HepG2 (cell line): ENCODE results near the gene TULP3. TPM values are rescaled to one million over a fixed set of nuclear protein-coding genes. Genes with fewer than 3 reads are reported as not detected.
A peak's percentile ranks its signal among the peaks of the same experiment; 100 is the strongest.

Source experiments
- ATF4 ChIP-seq, 2 experiments: fragments of 450-650 bp in 1 of 2; sonication (generic) in 1 of 2; formaldehyde crosslinking; IDR thresholded peaks; 2 replicates each; pipeline versions ENCODE4 v1.5.0 to v1.8.0; 2020 to 2022; ENCODE audit warnings: mild to moderate bottlenecking in 1 of 2, missing genetic modification reagents in 1 of 2
- ELF3 ChIP-seq: IDR thresholded peaks from 2 replicates; pipeline ENCODE4 v1.6.1; 2016; ENCODE audit warnings: missing genetic modification reagents, missing compliant biosample characterization
- KAT7 ChIP-seq: IDR thresholded peaks from 2 replicates; pipeline ENCODE4 v1.6.1; 2018; ENCODE audit warnings: borderline replicate concordance, missing compliant biosample characterization
- MEIS1 ChIP-seq: sonication (generic); formaldehyde crosslinking; IDR thresholded peaks from 2 replicates; pipeline ENCODE4 v1.9.0; 2021; ENCODE audit warnings: mild to moderate bottlenecking, missing genetic modification reagents, moderate library complexity, borderline replicate concordance
- MTA3 ChIP-seq: sonication (generic); formaldehyde crosslinking; IDR thresholded peaks from 2 replicates; pipeline ENCODE4 v1.4.0; 2020; ENCODE audit warnings: missing genetic modification reagents
- MZF1 ChIP-seq: sonication (generic); formaldehyde crosslinking; IDR thresholded peaks from 2 replicates; pipeline ENCODE4 v1.8.1; 2023; ENCODE audit warnings: mild to moderate bottlenecking, missing genetic modification reagents, borderline replicate concordance
- NFYC ChIP-seq: IDR thresholded peaks from 2 replicates; pipeline ENCODE4 v1.6.1; 2016; ENCODE audit warnings: missing genetic modification reagents, missing compliant biosample characterization
- NR1H2 ChIP-seq: sonication (generic); formaldehyde crosslinking; IDR thresholded peaks from 2 replicates; pipeline ENCODE4 v1.8.1; 2022; ENCODE audit warnings: low read depth, missing genetic modification reagents, borderline replicate concordance
- PHF21A ChIP-seq: sonication (generic); formaldehyde crosslinking; IDR thresholded peaks from 2 replicates; pipeline ENCODE4 v1.5.0; 2020; ENCODE audit warnings: mild to moderate bottlenecking, missing genetic modification reagents
- RBM39 ChIP-seq: fragments of 200-400 bp; formaldehyde crosslinking; IDR thresholded peaks from one replicate; pipeline ENCODE4 v1.6.1; 2018; ENCODE audit warnings: antibody characterized with exemption, mild to moderate bottlenecking, low read depth, low read length; ENCODE audit not compliant: poor library complexity, severe bottlenecking
- RNF2 ChIP-seq: fragments of 450-650 bp; conservative IDR thresholded peaks from 2 replicates; pipeline ENCODE4 v1.6.1; 2016; ENCODE audit warnings: low read depth
- SIN3A ChIP-seq: IDR thresholded peaks from 2 replicates; pipeline ENCODE4 v1.6.1; 2011; ENCODE audit warnings: low read depth, mild to moderate bottlenecking, control low read depth, low read length, borderline replicate concordance
- SP2 ChIP-seq: sonication (generic); formaldehyde crosslinking; IDR thresholded peaks from 2 replicates; pipeline ENCODE4 v1.5.1; 2020; ENCODE audit warnings: mild to moderate bottlenecking, missing genetic modification reagents
- SRSF9 ChIP-seq: fragments of 200-400 bp; formaldehyde crosslinking; IDR thresholded peaks from 2 replicates; pipeline ENCODE4 v1.6.1; 2018; ENCODE audit warnings: borderline replicate concordance, mild to moderate bottlenecking, low read depth, low read length; ENCODE audit not compliant: insufficient read depth, poor library complexity, severe bottlenecking
- TARDBP ChIP-seq: sonication (generic); formaldehyde crosslinking; IDR thresholded peaks from 2 replicates; pipeline ENCODE4 v1.8.0; 2022; ENCODE audit warnings: mild to moderate bottlenecking, missing genetic modification reagents
- TBX3 ChIP-seq: fragments of 450-650 bp; IDR thresholded peaks from 2 replicates; pipeline ENCODE4 v1.6.1; 2017; ENCODE audit warnings: antibody characterized with exemption, mild to moderate bottlenecking, inconsistent platforms, borderline replicate concordance
- TGIF2 ChIP-seq: IDR thresholded peaks from 2 replicates; pipeline ENCODE4 v1.6.1; 2016; ENCODE audit warnings: control low read depth, missing compliant biosample characterization
- ZNF101 ChIP-seq: sonication (generic); formaldehyde crosslinking; IDR thresholded peaks from 2 replicates; pipeline ENCODE4 v1.4.0; 2020; ENCODE audit warnings: mild to moderate bottlenecking, low read depth, missing genetic modification reagents, borderline replicate concordance
- ZNF280B ChIP-seq: sonication (generic); formaldehyde crosslinking; IDR thresholded peaks from 2 replicates; pipeline ENCODE4 v1.5.0; 2020; ENCODE audit warnings: missing genetic modification reagents, mild to moderate bottlenecking, borderline replicate concordance
- ZNF3 ChIP-seq: IDR thresholded peaks from 2 replicates; pipeline ENCODE4 v1.7.0; 2017; ENCODE audit warnings: inconsistent platforms
- ZNF34 ChIP-seq: sonication (generic); formaldehyde crosslinking; IDR thresholded peaks from 2 replicates; pipeline ENCODE4 v1.4.0; 2020; ENCODE audit warnings: mild to moderate bottlenecking, missing genetic modification reagents, borderline replicate concordance
- ZNF496 ChIP-seq: sonication (generic); formaldehyde crosslinking; IDR thresholded peaks from 2 replicates; pipeline ENCODE4 v1.8.1; 2023; ENCODE audit warnings: mild to moderate bottlenecking, moderate library complexity, missing genetic modification reagents; ENCODE audit not compliant: insufficient replicate concordance
- ZNF713 ChIP-seq: sonication (generic); formaldehyde crosslinking; IDR thresholded peaks from 2 replicates; pipeline ENCODE4 v1.4.0; 2020; ENCODE audit warnings: mild to moderate bottlenecking, missing genetic modification reagents
- ZNF724P ChIP-seq: sonication (generic); formaldehyde crosslinking; IDR thresholded peaks from 2 replicates; pipeline ENCODE4 v1.8.0; 2022; ENCODE audit warnings: missing genetic modification reagents, borderline replicate concordance
- ZNF768 ChIP-seq: sonication (generic); formaldehyde crosslinking; IDR thresholded peaks from 2 replicates; pipeline ENCODE4 v1.4.0; 2020; ENCODE audit warnings: missing genetic modification reagents
- ZNF775 ChIP-seq: sonication (generic); formaldehyde crosslinking; IDR thresholded peaks from 2 replicates; pipeline ENCODE4 v1.4.0; 2020; ENCODE audit warnings: missing genetic modification reagents, mild to moderate bottlenecking, moderate library complexity, borderline replicate concordance
- ZNF782 ChIP-seq: sonication (generic); formaldehyde crosslinking; IDR thresholded peaks from 2 replicates; pipeline ENCODE4 v1.4.0; 2020; ENCODE audit warnings: missing genetic modification reagents, mild to moderate bottlenecking, borderline replicate concordance
- ZNF883 ChIP-seq: sonication (generic); formaldehyde crosslinking; IDR thresholded peaks from 2 replicates; pipeline ENCODE4 v1.5.1; 2020; ENCODE audit warnings: mild to moderate bottlenecking, missing genetic modification reagents; ENCODE audit errors: not compliant biosample characterization
- ZNF891 ChIP-seq: sonication (generic); formaldehyde crosslinking; IDR thresholded peaks from 2 replicates; pipeline ENCODE4 v1.5.0; 2020; ENCODE audit warnings: mild to moderate bottlenecking, missing genetic modification reagents
- polyA plus RNA-seq, 8 experiments: library from polyadenylated mRNA; depleted of rRNA in 3 of 8; stranded (reverse) in 7 of 8; unstranded in 1 of 8; fragments of >200 nt; fragmentation: Illumina TruSeq in 4 of 8; extraction: Trizol in 4 of 8; gene quantifications; 2 replicates each; pipeline versions ENCODE4 v1.2.1 to v1.2.3, GENCODE V29; 2011 to 2016; ENCODE audit warnings: low read depth in 4 of 8, missing spikeins in 1 of 8, mixed read lengths in 1 of 8; ENCODE audit not compliant: insufficient read depth in 1 of 8
- total RNA-seq, 5 experiments: library from RNA; depleted of rRNA; stranded (reverse); fragments of >200 nt; fragmentation: Illumina TruSeq; extraction: Trizol; gene quantifications; 2 replicates each; pipeline ENCODE4 v1.2.3, GENCODE V29; 2016; ENCODE audit warnings: low read depth in 1 of 5

The TULP3 gene
- total and polyA plus RNA-seq, 2 of the 13 experiments (the other 11 are each of a cell fraction or from before 2014, with no cell fraction given): 11.2 to 13.2 TPM

- TF ChIP-seq ATF4 (CRISPR knock-in tag; IDR thresholded peaks at IDR 0.05) (no peak), SRSF9 (no peak), ZNF768 (no peak), SP2 (CRISPR knock-in tag) (no peak), RNF2 (no peak), ZNF883 (CRISPR knock-in tag) (peak; percentile 19), PHF21A (CRISPR knock-in tag) (peak; percentile 82; the same call in 1 of the 2 replicates), ZNF496 (CRISPR knock-in tag) (no peak), TGIF2 (CRISPR knock-in tag) (peak; percentile 90), ZNF775 (no peak), ZNF101 (CRISPR knock-in tag) (no peak), ZNF34 (peak; percentile 49; the same call in 1 of the 2 replicates), TARDBP (CRISPR knock-in tag) (peak; percentile 90), MZF1 (CRISPR knock-in tag) (no peak), KAT7 (CRISPR knock-in tag) (no peak), MEIS1 (CRISPR knock-in tag) (peak; percentile 94), ZNF713 (no peak), TBX3 (no peak), ZNF3 (CRISPR knock-in tag) (no peak), ZNF280B (CRISPR knock-in tag) (no peak), RBM39 (no peak), SIN3A (peak; percentile 63; the same call in 1 of the 2 replicates), ZNF782 (0 out of 2 replicates have a peak, but pooled peaks have one; percentile 66), NFYC (CRISPR knock-in tag) (no peak), ZNF724P (no peak), ZNF891 (CRISPR knock-in tag) (no peak), ELF3 (CRISPR knock-in tag) (peak; percentile 60), NR1H2 (CRISPR knock-in tag) (no peak), MTA3 (CRISPR knock-in tag) (no peak)
Observed at GRCh38 chr12:2963154-2963759, 72.6 kb downstream of the TULP3 start (continued).
